ENCODE measurements around the gene OR6C2. TPM values are rescaled to one million over a fixed set of nuclear protein-coding genes. Genes with fewer than 3 reads are reported as not detected.
"Not testable (repeated sequence)": the region's sequence is repeated elsewhere in the genome, so short reads cannot be mapped to it uniquely, and the experiment has no call there.

OR6C2 gene
- total RNA-seq = not detected

DNA sequence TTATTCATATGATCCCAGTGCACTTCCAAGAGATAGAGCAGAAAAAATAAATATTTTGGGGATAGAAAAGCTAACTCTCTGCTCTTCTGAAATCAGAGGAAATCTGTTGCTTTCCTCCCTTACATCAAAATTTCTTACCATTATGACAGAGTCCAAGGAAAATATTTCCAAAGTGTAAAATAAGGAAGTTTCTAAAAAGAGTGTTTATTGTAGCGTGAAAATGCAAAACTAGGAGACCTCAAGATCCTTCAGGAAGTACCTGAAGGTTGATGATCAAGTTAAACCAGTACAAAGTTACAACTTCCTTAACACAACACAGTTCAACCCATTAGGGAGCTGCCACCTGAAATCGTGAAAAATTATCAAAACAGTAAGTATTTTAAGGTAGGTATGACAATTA, at the start of gene OR6C2:
Gene OR6C2, plus strand, starts transcription at position 301 of the 400 bp plus-strand sequence. CDS start 8,138 bp downstream, outside the sequence.
- H3K27me3 ChIP-seq = no peaks in the 10 kb centered on the region
- intact Hi-C loops (cut with DNase I) = no loop called here
- H3K36me3 ChIP-seq = no peaks in the 10 kb centered on the region
- H3K4me1 ChIP-seq = no peaks in the 10 kb centered on the region
- TF ChIP-seq POLR2A (IDR thresholded peaks at IDR 0.05) (no peak), POLR2AphosphoS5 (IDR thresholded peaks at IDR 0.05; ENCODE audit: insufficient read depth in 1 of 2, low read depth in 1 of 2) (no peak), CTCF (IDR thresholded peaks at IDR 0.05) (no peak)
- no peaks in the 10 kb centered on the region for H3K9me3 ChIP-seq
- no peak within 1 kb of the TSS for H3K27ac ChIP-seq
- DNase-seq (ENCODE audit: extremely low spot score in 2 of 2) = no peak
- no peak within 1 kb of the TSS for H3K4me3 ChIP-seq

GRCh38 chr12:55396326-55396725, 47.5 kb upstream of the OR6C2 start:
- H3K4me1 ChIP-seq = no peaks in the 10 kb centered on the region
- no peak for DNase-seq (ENCODE audit: extremely low spot score in 2 of 2)
- intact Hi-C loops (cut with DNase I) = no loop called here
- H3K27ac ChIP-seq = no peak overlapping the region
- no peaks in the 10 kb centered on the region for H3K9me3 ChIP-seq
- no peak overlapping the region for H3K4me3 ChIP-seq
- no peak for TF ChIP-seq CTCF (IDR thresholded peaks at IDR 0.05)
- TF ChIP-seq POLR2AphosphoS5 (IDR thresholded peaks at IDR 0.05; ENCODE audit: insufficient read depth in 1 of 2, low read depth in 1 of 2) = no peak
- TF ChIP-seq POLR2A (IDR thresholded peaks at IDR 0.05) = no peak
- H3K36me3 ChIP-seq = no peaks in the 10 kb centered on the region
- no peaks in the 10 kb centered on the region for H3K27me3 ChIP-seq

DNA sequence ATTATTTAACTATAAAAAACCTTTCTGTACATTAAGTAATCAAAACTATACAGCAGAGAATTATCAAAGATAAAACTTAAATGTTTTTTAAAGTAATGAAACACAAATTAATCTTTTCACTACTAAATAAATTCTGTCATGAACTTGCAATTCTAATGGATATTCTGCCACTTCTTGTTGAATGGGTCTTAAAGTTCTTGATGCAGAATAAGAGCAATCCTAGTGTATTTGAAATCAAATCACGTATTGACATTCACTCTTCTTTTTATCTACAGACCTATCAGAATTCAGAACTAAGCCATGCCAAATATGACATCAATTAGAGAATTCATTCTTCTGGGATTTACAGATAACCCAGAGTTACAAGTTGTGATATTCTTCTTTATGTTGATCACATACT, 43.6 kb upstream of the OR6C2 start, which contains the start of gene OR6C65:
Gene OR6C65, plus strand, starts transcription at position 301 of the 400 bp plus-strand sequence. Its CDS starts 0 bp downstream, at position 301.
- H3K27ac ChIP-seq = no peak within 1 kb of the TSS
- no peaks in the 10 kb centered on the region for H3K27me3 ChIP-seq
- TF ChIP-seq POLR2A (IDR thresholded peaks at IDR 0.05) = no peak
- TF ChIP-seq CTCF (IDR thresholded peaks at IDR 0.05) = no peak
- TF ChIP-seq POLR2AphosphoS5 (IDR thresholded peaks at IDR 0.05; ENCODE audit: insufficient read depth in 1 of 2, low read depth in 1 of 2) = no peak
- H3K4me3 ChIP-seq = no peak within 1 kb of the TSS
- H3K9me3 ChIP-seq = no peaks in the 10 kb centered on the region
- no peaks in the 10 kb centered on the region for H3K4me1 ChIP-seq
- DNase-seq (ENCODE audit: extremely low spot score in 2 of 2) = no peak
- intact Hi-C loops (cut with DNase I) = no loop called here
- no peaks in the 10 kb centered on the region for H3K36me3 ChIP-seq

DNA sequence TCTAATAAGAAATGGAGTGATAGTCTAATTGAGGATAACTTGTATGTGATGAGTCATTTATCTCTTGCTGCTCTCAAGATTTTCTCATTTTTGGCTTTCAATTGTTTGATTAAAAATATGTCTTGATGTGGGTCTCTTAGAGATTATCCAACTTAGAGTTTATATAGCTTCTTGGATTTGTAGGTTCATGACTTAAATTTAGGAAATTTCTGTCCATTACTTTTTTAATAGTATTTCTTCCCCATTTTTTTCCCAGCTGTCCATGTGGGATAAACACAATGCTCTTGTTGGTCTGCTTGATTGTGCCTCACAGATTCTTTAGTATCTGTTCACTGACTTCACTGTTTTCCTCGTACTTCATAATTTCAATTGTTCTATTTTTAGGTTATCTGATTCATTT, 36.0 kb upstream of the OR6C2 start:
- H3K4me3 ChIP-seq = no peak overlapping the region
- H3K27me3 ChIP-seq = no peaks in the 10 kb centered on the region
- no peaks in the 10 kb centered on the region for H3K9me3 ChIP-seq
- intact Hi-C loops (cut with DNase I) = no loop called here
- H3K36me3 ChIP-seq = no peaks in the 10 kb centered on the region
- DNase-seq (ENCODE audit: extremely low spot score in 2 of 2) = no peak
- H3K27ac ChIP-seq = no peak overlapping the region
- no peaks in the 10 kb centered on the region for H3K4me1 ChIP-seq
- no peak for TF ChIP-seq POLR2A (IDR thresholded peaks at IDR 0.05)
- TF ChIP-seq CTCF (IDR thresholded peaks at IDR 0.05) = no peak
- TF ChIP-seq POLR2AphosphoS5 (IDR thresholded peaks at IDR 0.05; ENCODE audit: insufficient read depth in 1 of 2, low read depth in 1 of 2) = no peak

- H3K9me3 ChIP-seq; H3K4me3 ChIP-seq; intact Hi-C loops (cut with DNase I); H3K27me3 ChIP-seq; DNase-seq (ENCODE audit: extremely low spot score in 2 of 2); H3K27ac ChIP-seq; H3K4me1 ChIP-seq; H3K36me3 ChIP-seq: not testable (repeated sequence)
These were observed 34.7 kb upstream of the OR6C2 start for GRCh38 chr12:55409133-55409532.

DNA sequence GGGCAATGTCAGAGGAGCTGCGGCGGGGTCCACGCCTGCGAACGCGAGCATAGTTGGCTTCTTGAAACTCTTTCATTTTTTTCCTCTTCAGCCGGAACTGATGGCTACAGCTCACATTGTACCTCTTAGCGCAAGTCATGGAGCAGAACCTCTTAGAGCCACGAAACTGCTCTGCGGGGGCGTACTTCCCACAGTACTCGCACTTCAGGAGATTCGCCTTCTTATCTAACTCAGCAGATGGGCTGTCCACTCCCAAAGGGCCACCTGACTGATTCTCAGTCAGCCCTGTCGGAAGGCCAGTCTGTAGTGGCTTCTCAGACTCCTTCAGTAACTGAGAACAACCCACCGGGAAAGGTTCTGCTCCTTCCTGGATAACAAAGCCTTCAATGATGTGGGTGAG, 31.7 kb upstream of the OR6C2 start:
- H3K27ac ChIP-seq; H3K27me3 ChIP-seq; intact Hi-C loops (cut with DNase I); H3K4me3 ChIP-seq; H3K9me3 ChIP-seq; H3K4me1 ChIP-seq; DNase-seq (ENCODE audit: extremely low spot score in 2 of 2); H3K36me3 ChIP-seq: not testable (repeated sequence)

DNA sequence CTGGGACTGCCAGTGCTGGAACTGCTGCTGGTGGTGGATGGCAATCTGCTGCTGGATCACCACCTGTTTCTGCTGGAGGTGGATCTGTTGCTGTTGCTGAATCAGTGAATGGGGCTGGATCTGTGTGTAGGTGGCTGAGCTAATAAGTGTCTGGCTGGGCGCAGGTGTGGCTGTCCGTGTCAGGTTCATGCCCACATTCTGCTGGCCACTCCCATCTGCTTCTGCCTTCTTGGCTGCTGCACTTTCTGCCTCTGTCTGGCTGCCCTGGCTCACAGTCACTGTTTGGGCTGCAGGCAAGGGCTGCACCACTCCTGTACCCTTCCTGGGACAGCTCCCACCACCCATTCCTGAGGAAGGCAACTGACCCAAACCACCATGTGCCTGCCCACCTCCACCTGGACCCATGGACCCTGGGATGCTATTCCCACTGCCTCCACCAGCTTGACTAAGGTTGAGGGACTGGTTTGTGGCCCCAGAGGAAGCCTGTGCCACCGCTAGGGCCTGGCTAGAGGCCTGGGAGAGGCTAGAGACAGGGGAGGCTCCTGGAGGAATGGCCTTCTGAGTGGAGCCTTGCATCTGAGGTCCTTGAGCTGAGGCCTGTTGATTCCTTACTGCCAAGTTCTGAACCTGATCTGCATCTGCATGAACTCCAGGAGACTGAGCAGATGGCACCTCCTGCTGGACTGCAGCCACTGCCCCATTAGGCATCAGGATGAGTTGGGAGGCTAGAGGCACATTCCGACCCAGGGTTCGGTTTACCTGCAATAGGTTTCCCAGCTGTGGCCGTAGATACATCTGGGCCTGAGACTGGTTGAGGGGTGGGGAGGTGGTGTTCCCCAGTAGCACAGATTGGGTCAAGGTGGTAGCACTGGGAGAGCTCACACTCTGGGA, 30.1 kb upstream of the OR6C2 start:
- H3K4me3 ChIP-seq; H3K27me3 ChIP-seq; H3K27ac ChIP-seq; H3K36me3 ChIP-seq; intact Hi-C loops (cut with DNase I); DNase-seq (ENCODE audit: extremely low spot score in 2 of 2); H3K4me1 ChIP-seq; H3K9me3 ChIP-seq: not testable (repeated sequence)

DNA sequence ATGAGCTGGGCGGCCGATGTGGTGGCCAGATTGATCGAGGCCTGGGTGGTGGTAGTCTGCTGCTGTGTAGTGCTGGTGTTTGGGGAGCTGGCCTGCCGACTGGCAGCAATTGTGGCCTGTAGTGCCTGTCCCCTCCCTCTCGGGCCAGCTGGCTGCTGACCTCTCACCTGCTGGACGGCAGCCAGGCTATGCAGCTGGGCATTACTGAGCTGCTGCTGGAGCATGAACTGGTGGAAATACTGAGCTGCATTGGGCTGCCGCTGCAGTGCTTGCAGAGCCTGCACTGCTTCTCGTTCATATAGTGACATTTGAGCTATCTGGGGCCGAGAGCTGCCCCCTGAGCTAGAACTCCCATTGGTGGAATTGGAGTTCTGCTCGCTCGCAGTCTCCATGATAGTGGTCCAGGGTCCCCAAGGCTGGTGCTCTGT, 29.5 kb upstream of the OR6C2 start:
- intact Hi-C loops (cut with DNase I); H3K27ac ChIP-seq; DNase-seq (ENCODE audit: extremely low spot score in 2 of 2); H3K4me1 ChIP-seq; H3K36me3 ChIP-seq; H3K4me3 ChIP-seq; H3K27me3 ChIP-seq; H3K9me3 ChIP-seq: not testable (repeated sequence)

DNA sequence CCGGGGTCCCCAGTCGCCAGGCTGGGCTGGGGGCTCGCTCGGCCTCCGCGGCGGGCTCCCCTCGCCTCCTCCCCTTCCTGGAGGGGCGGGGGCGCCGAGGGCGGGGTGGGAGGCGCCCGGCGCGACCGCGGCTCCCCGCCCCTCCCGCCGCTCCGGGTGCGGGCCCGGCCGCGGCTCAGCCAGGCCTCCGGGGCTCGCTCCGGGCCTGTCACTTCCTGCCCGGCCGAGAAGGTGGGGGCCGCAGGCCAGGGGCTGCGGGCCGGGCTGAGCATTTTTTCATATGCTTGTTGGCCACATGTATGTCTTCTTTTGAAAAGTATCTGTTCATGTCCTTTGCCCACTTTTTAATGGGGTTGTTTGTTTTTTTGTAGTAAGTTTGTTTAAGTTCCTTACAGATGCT, 29.0 kb upstream of the OR6C2 start:
- H3K36me3 ChIP-seq; DNase-seq (ENCODE audit: extremely low spot score in 2 of 2); H3K27me3 ChIP-seq; H3K4me3 ChIP-seq; H3K27ac ChIP-seq; H3K4me1 ChIP-seq; H3K9me3 ChIP-seq; intact Hi-C loops (cut with DNase I): not testable (repeated sequence)

Data from vagina (tissue), 2 donors.